HL-60 (cell line): ENCODE results near the gene ITGAV.

Source experiments
- CTCF ChIP-seq: IDR thresholded peaks from one replicate; pipeline ENCODE4 v1.5.1; 2011; ENCODE audit warnings: low read length, control low read depth, inconsistent platforms; ENCODE audit not compliant: insufficient read depth
- POLR2AphosphoS5 ChIP-seq: IDR thresholded peaks from 2 replicates; pipeline ENCODE4 v1.6.1; 2012; ENCODE audit warnings: low read depth
- TF ChIP-seq, protein P1 (sequence below): IDR thresholded peaks from 2 replicates; pipeline ENCODE4 v1.6.1; 2012; ENCODE audit warnings: low read depth; ENCODE audit not compliant: insufficient replicate concordance

DNA sequence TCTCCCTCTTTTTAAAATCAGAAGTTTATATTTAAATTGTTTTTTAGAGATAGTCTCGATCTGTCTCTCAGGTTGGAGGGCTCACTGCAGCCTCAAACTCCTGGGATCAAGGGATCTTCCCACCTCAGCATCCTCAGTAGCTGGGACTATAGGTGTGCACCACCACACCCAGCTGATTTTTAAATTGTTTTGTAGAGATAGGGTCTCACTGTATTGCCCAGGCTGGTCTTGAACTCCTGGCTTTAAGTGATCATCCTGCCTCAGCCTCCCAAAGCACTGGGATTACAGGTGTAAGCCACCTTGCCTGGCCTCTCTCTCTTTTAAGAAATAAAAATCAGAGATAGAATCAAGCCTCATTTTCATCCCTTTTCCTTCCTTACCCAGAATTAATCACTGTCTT is 126.1 kb downstream of the ITGAV start:
- no peak for TF ChIP-seq CTCF
- TF ChIP-seq POLR2AphosphoS5: no peak
- TF ChIP-seq, protein P1, sequence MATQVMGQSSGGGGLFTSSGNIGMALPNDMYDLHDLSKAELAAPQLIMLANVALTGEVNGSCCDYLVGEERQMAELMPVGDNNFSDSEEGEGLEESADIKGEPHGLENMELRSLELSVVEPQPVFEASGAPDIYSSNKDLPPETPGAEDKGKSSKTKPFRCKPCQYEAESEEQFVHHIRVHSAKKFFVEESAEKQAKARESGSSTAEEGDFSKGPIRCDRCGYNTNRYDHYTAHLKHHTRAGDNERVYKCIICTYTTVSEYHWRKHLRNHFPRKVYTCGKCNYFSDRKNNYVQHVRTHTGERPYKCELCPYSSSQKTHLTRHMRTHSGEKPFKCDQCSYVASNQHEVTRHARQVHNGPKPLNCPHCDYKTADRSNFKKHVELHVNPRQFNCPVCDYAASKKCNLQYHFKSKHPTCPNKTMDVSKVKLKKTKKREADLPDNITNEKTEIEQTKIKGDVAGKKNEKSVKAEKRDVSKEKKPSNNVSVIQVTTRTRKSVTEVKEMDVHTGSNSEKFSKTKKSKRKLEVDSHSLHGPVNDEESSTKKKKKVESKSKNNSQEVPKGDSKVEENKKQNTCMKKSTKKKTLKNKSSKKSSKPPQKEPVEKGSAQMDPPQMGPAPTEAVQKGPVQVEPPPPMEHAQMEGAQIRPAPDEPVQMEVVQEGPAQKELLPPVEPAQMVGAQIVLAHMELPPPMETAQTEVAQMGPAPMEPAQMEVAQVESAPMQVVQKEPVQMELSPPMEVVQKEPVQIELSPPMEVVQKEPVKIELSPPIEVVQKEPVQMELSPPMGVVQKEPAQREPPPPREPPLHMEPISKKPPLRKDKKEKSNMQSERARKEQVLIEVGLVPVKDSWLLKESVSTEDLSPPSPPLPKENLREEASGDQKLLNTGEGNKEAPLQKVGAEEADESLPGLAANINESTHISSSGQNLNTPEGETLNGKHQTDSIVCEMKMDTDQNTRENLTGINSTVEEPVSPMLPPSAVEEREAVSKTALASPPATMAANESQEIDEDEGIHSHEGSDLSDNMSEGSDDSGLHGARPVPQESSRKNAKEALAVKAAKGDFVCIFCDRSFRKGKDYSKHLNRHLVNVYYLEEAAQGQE: no peak
